DOHH2 (cell line): ENCODE measurements around the gene ALDH6A1.

Source experiments
- EZH2phosphoT487 ChIP-seq: fragments of 200-600 bp; sonication (generic); IDR thresholded peaks from 2 replicates; pipeline ENCODE4 v1.6.1; 2017; ENCODE audit warnings: borderline replicate concordance, mild to moderate bottlenecking, antibody characterized with exemption, low read length, moderate library complexity, mixed read lengths
- TF ChIP-seq, protein P1 (sequence below): fragments of 200-600 bp; sonication (generic); IDR thresholded peaks from one replicate; pipeline ENCODE4 v1.5.1; 2014; ENCODE audit warnings: antibody characterized with exemption, mild to moderate bottlenecking, low read depth, low read length; ENCODE audit not compliant: poor library complexity, severe bottlenecking

DNA sequence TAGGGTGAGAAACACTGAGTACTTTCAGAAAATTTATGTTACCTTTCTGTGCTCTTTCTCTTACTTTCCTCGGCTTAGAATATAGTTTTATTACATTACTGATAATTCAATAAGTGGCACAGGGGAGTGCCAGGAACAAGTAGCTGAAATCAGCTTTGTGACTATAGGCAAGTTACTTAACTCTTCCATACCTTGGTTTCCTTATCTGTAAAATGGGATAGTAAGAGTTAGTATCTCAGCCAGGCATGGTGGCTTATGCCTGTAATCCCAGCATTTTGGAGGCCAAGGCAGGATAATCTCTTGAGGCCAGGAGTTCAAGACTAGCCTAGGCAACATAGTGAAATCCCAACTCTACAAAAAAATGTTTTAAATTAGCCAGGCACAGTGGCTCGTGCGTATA is 49.7 kb downstream of the ALDH6A1 start:
- TF ChIP-seq, protein P1, sequence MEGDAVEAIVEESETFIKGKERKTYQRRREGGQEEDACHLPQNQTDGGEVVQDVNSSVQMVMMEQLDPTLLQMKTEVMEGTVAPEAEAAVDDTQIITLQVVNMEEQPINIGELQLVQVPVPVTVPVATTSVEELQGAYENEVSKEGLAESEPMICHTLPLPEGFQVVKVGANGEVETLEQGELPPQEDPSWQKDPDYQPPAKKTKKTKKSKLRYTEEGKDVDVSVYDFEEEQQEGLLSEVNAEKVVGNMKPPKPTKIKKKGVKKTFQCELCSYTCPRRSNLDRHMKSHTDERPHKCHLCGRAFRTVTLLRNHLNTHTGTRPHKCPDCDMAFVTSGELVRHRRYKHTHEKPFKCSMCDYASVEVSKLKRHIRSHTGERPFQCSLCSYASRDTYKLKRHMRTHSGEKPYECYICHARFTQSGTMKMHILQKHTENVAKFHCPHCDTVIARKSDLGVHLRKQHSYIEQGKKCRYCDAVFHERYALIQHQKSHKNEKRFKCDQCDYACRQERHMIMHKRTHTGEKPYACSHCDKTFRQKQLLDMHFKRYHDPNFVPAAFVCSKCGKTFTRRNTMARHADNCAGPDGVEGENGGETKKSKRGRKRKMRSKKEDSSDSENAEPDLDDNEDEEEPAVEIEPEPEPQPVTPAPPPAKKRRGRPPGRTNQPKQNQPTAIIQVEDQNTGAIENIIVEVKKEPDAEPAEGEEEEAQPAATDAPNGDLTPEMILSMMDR: no peak
- TF ChIP-seq EZH2phosphoT487: no peak
